H1 (cell line): ENCODE results near the gene EXO1. TPM values are rescaled to one million over a fixed set of nuclear protein-coding genes. Genes with fewer than 3 reads are reported as not detected.

Source experiments
- FOSL1 ChIP-seq: IDR thresholded peaks from 2 replicates; pipeline ENCODE4 v1.6.1; 2011; ENCODE audit warnings: mild to moderate bottlenecking, low read depth, low read length, moderate library complexity; ENCODE audit not compliant: insufficient read depth
- JUND ChIP-seq: IDR thresholded peaks from 2 replicates; pipeline ENCODE4 v1.6.1; 2011; ENCODE audit warnings: mild to moderate bottlenecking, improper control_type of control experiment, low read length
- polyA plus RNA-seq, 7 experiments: library from polyadenylated mRNA; depleted of rRNA in 3 of 7; stranded (reverse) in 5 of 7; unstranded in 2 of 7; fragments of >200 nt in 5 of 7; fragments of 200-250 nt in 2 of 7; gene quantifications; 1 replicate in 5 of 7; 2 replicates in 1 of 7; 4 replicates in 1 of 7; pipeline versions ENCODE4 v1.2.1 to v1.2.3, GENCODE V29; 2011 to 2013; ENCODE audit warnings: missing spikeins in 2 of 7, mixed read lengths in 2 of 7
- total RNA-seq: library from RNA; stranded (reverse); fragmentation: NEBNext Ultra II Directional; extraction: Animal tissue kit (Norgen Biotek cat#: 25700); gene quantifications from 2 replicates; pipeline ENCODE4 v1.2.1, GENCODE V29; 2021

The EXO1 gene
- total and polyA plus RNA-seq, 2 of the 8 experiments (the other 6 are each of a cell fraction or from before 2014, with no cell fraction given) = 9.2 to 43.0 TPM

- no peak for TF ChIP-seq FOSL1
- TF ChIP-seq JUND = no peak
Measured at GRCh38 chr1:241888232-241888631, 40.2 kb downstream of the EXO1 start (continued).
